ENCODE measurements around the gene SYNJ2BP.

DNA sequence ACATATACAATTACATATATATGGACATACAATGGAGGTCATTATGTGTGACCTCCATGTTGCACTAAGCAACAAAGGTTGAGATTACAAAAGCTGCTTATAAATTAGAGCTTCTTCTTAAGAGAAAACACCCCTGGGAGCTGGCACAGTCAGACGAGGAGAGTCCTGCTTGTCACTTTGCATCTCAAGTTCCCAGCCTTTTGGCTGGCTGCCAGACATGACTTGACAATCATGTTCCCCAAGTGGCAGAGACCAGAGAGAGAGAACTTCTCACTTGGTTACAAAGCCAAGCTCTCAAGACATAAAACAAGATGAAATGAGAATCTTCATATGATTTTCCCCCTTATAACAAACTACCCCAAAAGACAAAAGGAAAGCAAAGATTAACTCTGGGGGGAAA lies 8.5 kb upstream of the SYNJ2BP start:
- TF ChIP-seq, protein P1, sequence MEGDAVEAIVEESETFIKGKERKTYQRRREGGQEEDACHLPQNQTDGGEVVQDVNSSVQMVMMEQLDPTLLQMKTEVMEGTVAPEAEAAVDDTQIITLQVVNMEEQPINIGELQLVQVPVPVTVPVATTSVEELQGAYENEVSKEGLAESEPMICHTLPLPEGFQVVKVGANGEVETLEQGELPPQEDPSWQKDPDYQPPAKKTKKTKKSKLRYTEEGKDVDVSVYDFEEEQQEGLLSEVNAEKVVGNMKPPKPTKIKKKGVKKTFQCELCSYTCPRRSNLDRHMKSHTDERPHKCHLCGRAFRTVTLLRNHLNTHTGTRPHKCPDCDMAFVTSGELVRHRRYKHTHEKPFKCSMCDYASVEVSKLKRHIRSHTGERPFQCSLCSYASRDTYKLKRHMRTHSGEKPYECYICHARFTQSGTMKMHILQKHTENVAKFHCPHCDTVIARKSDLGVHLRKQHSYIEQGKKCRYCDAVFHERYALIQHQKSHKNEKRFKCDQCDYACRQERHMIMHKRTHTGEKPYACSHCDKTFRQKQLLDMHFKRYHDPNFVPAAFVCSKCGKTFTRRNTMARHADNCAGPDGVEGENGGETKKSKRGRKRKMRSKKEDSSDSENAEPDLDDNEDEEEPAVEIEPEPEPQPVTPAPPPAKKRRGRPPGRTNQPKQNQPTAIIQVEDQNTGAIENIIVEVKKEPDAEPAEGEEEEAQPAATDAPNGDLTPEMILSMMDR (IDR thresholded peaks at IDR 0.05), result no peak
- TF ChIP-seq POLR2A (IDR thresholded peaks at IDR 0.05), result no peak
